A549 (cell line): ENCODE measurements around the gene INSYN1. TPM values are rescaled to one million over a fixed set of nuclear protein-coding genes. Genes with fewer than 3 reads are reported as not detected.

ENCODE experiments used
- ATAC-seq, 2 experiments: fragments of 200-7000 bp in 1 of 2; fragments of >200 bp in 1 of 2; cut with Nextera tagmentation in 1 of 2; cut with Tn5 transposase in 1 of 2; 3 replicates each; pipeline versions ENCODE4 v1.8.0 to v1.9.1; 2018 to 2020; ENCODE audit warnings: mild to moderate bottlenecking in 1 of 2, moderate library complexity in 1 of 2
- CTCF ChIA-PET: fragments of 300-600 bp; sonication (Branson Sonifier 250); formaldehyde crosslinking; extraction: SDS; loops from one replicate; lab custom pipeline; 2021; ENCODE audit warnings: antibody characterized with exemption, inconsistent platforms; lab: Yijun Ruan, JAX
- POLR2A ChIA-PET: fragments of 350-600 bp; formaldehyde crosslinking; extraction: SDS; loops from one replicate; lab custom pipeline; 2021; ENCODE audit warnings: antibody characterized with exemption, inconsistent platforms; lab: Yijun Ruan, JAX
- DNase-seq, 2 experiments: peaks; one replicate each; pipeline versions ENCODE4 v3.0.0 to v3.0.0-alpha.2; 2011 to 2016; ENCODE audit warnings: low read depth in 1 of 2, low spot score in 1 of 2
- FAIRE-seq: peaks from 2 replicates; lab custom pipeline; 2011; peaks lifted over from hg19 to GRCh38; lab: Jason Lieb, UNC
- H3K27ac ChIP-seq, 2 experiments: fragments of >200 bp; sonication (Bioruptor Twin); formaldehyde crosslinking; 3 replicates each; pipeline ENCODE4 v1.5.1; 2016 to 2017
- H3K4me1 ChIP-seq: fragments of >200 bp; sonication (Bioruptor Twin); formaldehyde crosslinking; 3 replicates; pipeline ENCODE4 v1.6.1; 2016
- H3K4me2 ChIP-seq: fragments of >200 bp; sonication (Bioruptor Twin); formaldehyde crosslinking; 3 replicates; pipeline ENCODE4 v1.6.1; 2016
- H3K4me3 ChIP-seq: fragments of >200 bp; sonication (Bioruptor Twin); formaldehyde crosslinking; 3 replicates; pipeline ENCODE4 v1.5.1; 2016
- H3K9me3 ChIP-seq: fragments of >200 bp; sonication (Bioruptor Twin); formaldehyde crosslinking; 3 replicates; pipeline ENCODE4 v1.6.1; 2016
- ATOH8 ChIP-seq: fragments of 250-450 bp; sonication (Bioruptor Pico); IDR thresholded peaks from 2 replicates; pipeline ENCODE4 v1.5.0; 2020; ENCODE audit warnings: low read depth, mild to moderate bottlenecking, moderate library complexity
- BHLHE40 ChIP-seq: IDR thresholded peaks from 2 replicates; pipeline ENCODE4 v1.6.1; 2012; ENCODE audit warnings: low read depth, low read length, inconsistent platforms
- CBX2 ChIP-seq: fragments of 200-600 bp; sonication (generic); IDR thresholded peaks from 2 replicates; pipeline ENCODE4 v1.6.1; 2016; ENCODE audit warnings: low read depth, mild to moderate bottlenecking, borderline replicate concordance
- CHD2 ChIP-seq: fragments of 150-350 bp; IDR thresholded peaks from 2 replicates; pipeline ENCODE4 v1.6.1; 2014; ENCODE audit warnings: low read length; ENCODE audit not compliant: partially characterized antibody
- CHD4 ChIP-seq: fragments of 200-600 bp; sonication (generic); IDR thresholded peaks from 2 replicates; pipeline ENCODE4 v1.6.1; 2016; ENCODE audit warnings: antibody characterized with exemption, mild to moderate bottlenecking, borderline replicate concordance
- ELK1 ChIP-seq: fragments of 150-350 bp; IDR thresholded peaks from 2 replicates; pipeline ENCODE4 v1.6.1; 2014; ENCODE audit warnings: low read depth, mild to moderate bottlenecking, low read length
- FOSB ChIP-seq: fragments of 250-450 bp; sonication (Bioruptor Pico); IDR thresholded peaks from 2 replicates; pipeline ENCODE4 v1.5.0; 2020; ENCODE audit warnings: mild to moderate bottlenecking, moderate library complexity
- FOSL2 ChIP-seq, 2 experiments: fragments of 450-650 bp in 1 of 2; fragments of >200 bp in 1 of 2; sonication (Bioruptor Twin) in 1 of 2; formaldehyde crosslinking; IDR thresholded peaks; 2 replicates each; pipeline versions ENCODE4 v1.5.0 to v1.6.1; 2016 to 2020; ENCODE audit warnings: mild to moderate bottlenecking in 1 of 2, moderate library complexity in 1 of 2
- GATA3 ChIP-seq: IDR thresholded peaks from 2 replicates; pipeline ENCODE4 v1.6.1; 2012; ENCODE audit warnings: borderline replicate concordance
- HOXA7 ChIP-seq: fragments of 250-450 bp; sonication (Bioruptor Pico); IDR thresholded peaks from 2 replicates; pipeline ENCODE4 v1.5.0; 2020; ENCODE audit warnings: mild to moderate bottlenecking, moderate library complexity
- HOXB13 ChIP-seq: fragments of 250-450 bp; sonication (Bioruptor Pico); IDR thresholded peaks from 2 replicates; pipeline ENCODE4 v1.5.0; 2020; ENCODE audit warnings: low read depth, mild to moderate bottlenecking, moderate library complexity
- HOXB5 ChIP-seq: fragments of 250-450 bp; sonication (Bioruptor Pico); IDR thresholded peaks from 2 replicates; pipeline ENCODE4 v1.5.0; 2020; ENCODE audit warnings: mild to moderate bottlenecking, moderate library complexity
- JUN ChIP-seq, 2 experiments: fragments of >200 bp; sonication (Bioruptor Twin); formaldehyde crosslinking; IDR thresholded peaks; 2 replicates in 1 of 2; 3 replicates in 1 of 2; pipeline ENCODE4 v1.6.1; 2016 to 2017
- MAZ ChIP-seq: fragments of 150-350 bp; IDR thresholded peaks from 2 replicates; pipeline ENCODE4 v1.6.1; 2014; ENCODE audit warnings: antibody characterized with exemption, low read depth, low read length, borderline replicate concordance
- MYC ChIP-seq: IDR thresholded peaks from 2 replicates; pipeline ENCODE4 v1.6.1; 2012; ENCODE audit warnings: mild to moderate bottlenecking, inconsistent platforms, low read length, improper control_type of control experiment, borderline replicate concordance
- NFE2L2 ChIP-seq: fragments of 150-350 bp; conservative IDR thresholded peaks from 2 replicates; pipeline ENCODE4 v1.6.1; 2014; ENCODE audit warnings: low read length
- NR3C1 ChIP-seq: fragments of >200 bp; sonication (Bioruptor Twin); formaldehyde crosslinking; IDR thresholded peaks from 3 replicates; pipeline ENCODE4 v1.6.1; 2017
- PBX3 ChIP-seq: IDR thresholded peaks from 2 replicates; pipeline ENCODE4 v1.6.1; 2012
- PHF8 ChIP-seq: fragments of 200-600 bp; sonication (generic); IDR thresholded peaks from 2 replicates; pipeline ENCODE4 v1.6.1; 2016; ENCODE audit warnings: low read depth, mild to moderate bottlenecking, antibody characterized with exemption, moderate library complexity, borderline replicate concordance
- POLR2A ChIP-seq: IDR thresholded peaks from 2 replicates; pipeline ENCODE4 v1.6.1; 2012; ENCODE audit warnings: mild to moderate bottlenecking, low read length
- RAD21 ChIP-seq, 2 experiments: fragments of >200 bp in 1 of 2; sonication (Bioruptor Twin) in 1 of 2; formaldehyde crosslinking in 1 of 2; IDR thresholded peaks in 1 of 2; conservative IDR thresholded peaks in 1 of 2; 2 replicates in 1 of 2; 3 replicates in 1 of 2; pipeline ENCODE4 v1.6.1; 2012 to 2018; ENCODE audit warnings: inconsistent platforms in 1 of 2
- RARB ChIP-seq: fragments of 250-450 bp; sonication (Bioruptor Pico); IDR thresholded peaks from 2 replicates; pipeline ENCODE4 v1.8.0; 2021; ENCODE audit warnings: mild to moderate bottlenecking, moderate library complexity
- RCOR1 ChIP-seq: fragments of 150-350 bp; IDR thresholded peaks from 2 replicates; pipeline ENCODE4 v1.6.1; 2014; ENCODE audit warnings: antibody characterized with exemption, low read length, low read depth
- RFX5 ChIP-seq: fragments of 450-650 bp; IDR thresholded peaks from 2 replicates; pipeline ENCODE4 v1.7.1; 2014; ENCODE audit warnings: antibody characterized with exemption, mild to moderate bottlenecking, moderate library complexity
- RNF2 ChIP-seq: fragments of 200-600 bp; sonication (generic); IDR thresholded peaks from 2 replicates; pipeline ENCODE4 v1.6.1; 2016; ENCODE audit warnings: low read depth, mild to moderate bottlenecking, antibody characterized with exemption, moderate library complexity, borderline replicate concordance
- SMC3 ChIP-seq: fragments of >200 bp; sonication (Bioruptor Twin); formaldehyde crosslinking; IDR thresholded peaks from 3 replicates; pipeline ENCODE4 v1.6.1; 2018; ENCODE audit warnings: inconsistent platforms
- SREBF2 ChIP-seq: fragments of 450-650 bp; IDR thresholded peaks from 2 replicates; pipeline ENCODE4 v1.6.1; 2014; ENCODE audit warnings: mild to moderate bottlenecking, moderate library complexity
- TFCP2L1 ChIP-seq: fragments of 250-450 bp; sonication (Bioruptor Pico); IDR thresholded peaks from 2 replicates; pipeline ENCODE4 v1.5.0; 2021; ENCODE audit warnings: mild to moderate bottlenecking
- TP53 ChIP-seq: fragments of 250-450 bp; sonication (Bioruptor Pico); IDR thresholded peaks from 2 replicates; pipeline ENCODE4 v1.5.0; 2021; ENCODE audit warnings: mild to moderate bottlenecking, moderate library complexity
- USF2 ChIP-seq: fragments of 450-650 bp; IDR thresholded peaks from 2 replicates; pipeline ENCODE4 v1.6.1; 2014; ENCODE audit warnings: antibody characterized with exemption
- ZC3H11A ChIP-seq: fragments of 450-650 bp; IDR thresholded peaks from 2 replicates; pipeline ENCODE4 v1.6.1; 2014; ENCODE audit warnings: antibody characterized with exemption, mild to moderate bottlenecking
- ZNF302 ChIP-seq: fragments of 250-450 bp; sonication (Bioruptor Pico); IDR thresholded peaks from 2 replicates; pipeline ENCODE4 v1.9.0; 2021; ENCODE audit warnings: inconsistent platforms, mild to moderate bottlenecking, moderate library complexity
- WGBS: methylation state at CpG from one replicate; pipeline ENCODE4 v1.1.6; 2017; ENCODE audit errors: missing lambda C conversion rate; 5-methylcytosine and 5-hydroxymethylcytosine counted together
- polyA plus RNA-seq, 4 experiments: library from polyadenylated mRNA; depleted of rRNA in 3 of 4; stranded (reverse); fragments of >200 nt; fragmentation: RNase III in 1 of 4; extraction: RNeasy Plus Mini Kit Qiagen cat#74134 plus additional on column Dnase treatment in 1 of 4; gene quantifications; 2 replicates in 3 of 4; 3 replicates in 1 of 4; pipeline ENCODE4 v1.2.3, GENCODE V29; 2011 to 2017

INSYN1 gene
- polyA plus RNA-seq, 2 of the 4 experiments (the other 2 are of a cell fraction), result 0.54 to 1.9 TPM

DNA sequence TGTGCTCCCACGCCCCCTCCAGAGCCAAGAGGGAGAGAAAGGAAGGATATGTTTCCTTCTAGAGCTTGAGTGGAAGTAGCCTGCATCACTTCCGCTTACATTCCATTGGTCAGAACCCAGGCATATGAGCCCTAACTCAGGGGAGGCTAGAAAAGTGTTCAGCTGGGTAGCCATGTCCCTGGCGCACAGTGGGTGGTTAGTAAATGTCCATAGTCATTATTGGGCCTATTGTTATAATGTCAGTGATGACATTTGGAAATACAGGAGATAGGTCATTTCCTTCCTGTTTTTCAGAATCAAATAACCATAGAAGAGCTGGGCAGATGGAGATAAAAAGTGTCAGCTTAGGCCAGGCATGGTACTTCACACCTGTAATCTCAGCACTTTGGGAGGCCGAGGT, 41.6 kb downstream of the INSYN1 start:
- TF ChIP-seq RAD21 (conservative IDR thresholded peaks at IDR 0.05 in 1 of 2, IDR thresholded peaks at IDR 0.05 in 1 of 2), result no peak
- no peak for TF ChIP-seq CHD2
- no peak for TF ChIP-seq MYC
- no peaks in the 10 kb centered on the region for H3K9me3 ChIP-seq
- ChIA-PET CTCF (interaction anchor here (1.1 to 1.8 kb wide), 3 partner anchors 11 to 406 kb away, joined by 4 to 7 read pairs (median 5); no protein-coding TSS in a partner anchor), POLR2A (no interaction called here)
- DNase-seq (no peak), ATAC-seq (no peak), FAIRE-seq (no peak)
- H3K4me3 ChIP-seq, result no peak overlapping the region
- H3K4me1 ChIP-seq, result no peaks in the 10 kb centered on the region
- WGBS, result 91% methylated on average over 4 of the region's 4 CpGs
- no peak overlapping the region for H3K27ac ChIP-seq
- H3K4me2 ChIP-seq, result no peak overlapping the region

DNA sequence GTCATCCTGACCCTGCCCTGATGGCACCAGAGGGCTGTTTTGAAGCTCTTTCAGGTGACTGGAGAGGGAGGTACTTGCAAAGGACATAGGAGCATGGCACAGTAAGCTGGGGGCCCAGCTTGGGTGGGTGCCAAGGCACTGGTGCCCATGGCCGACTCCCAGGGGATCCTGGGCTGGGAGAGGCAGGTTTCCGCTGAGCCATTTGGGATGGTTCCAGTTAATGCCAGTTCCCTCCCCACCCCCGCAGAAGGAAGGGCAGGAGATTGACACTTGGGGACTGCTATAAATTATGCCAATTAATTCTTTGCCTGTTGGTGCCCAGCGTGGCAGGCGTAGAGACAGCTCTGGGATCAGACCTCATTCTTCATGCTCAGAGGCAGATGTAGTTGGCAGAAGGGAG, 42.8 kb downstream of the INSYN1 start:
- no peak for ATAC-seq
- Histone ChIP-seq H3K9me3 (no peaks in the 10 kb centered on the region), H3K4me2 (no peak overlapping the region), H3K27ac (no peak overlapping the region)
- WGBS, result 87% methylated on average over 3 of the region's 5 CpGs
- CTCF ChIA-PET, result interaction anchor here (0.6 to 1.8 kb wide), 4 partner anchors 10 to 197 kb away, joined by 3 to 11 read pairs (median 4); no protein-coding TSS in a partner anchor
- TF ChIP-seq NR3C1, result no peak
- TF ChIP-seq CBX2, result no peak
- no peak for TF ChIP-seq GATA3
- no peak for TF ChIP-seq RARB (CRISPR knock-in tag)
- TF ChIP-seq TFCP2L1 (CRISPR knock-in tag), result no peak
- no peak for TF ChIP-seq BHLHE40
- TF ChIP-seq NFE2L2, result no peak
- TF ChIP-seq MYC, result no peak
- TF ChIP-seq HOXA7 (CRISPR knock-in tag), result no peak
- no peak for TF ChIP-seq USF2
- TF ChIP-seq PHF8, result no peak
- TF ChIP-seq RCOR1, result no peak
- no peak for TF ChIP-seq TP53 (CRISPR knock-in tag)
- no peak for TF ChIP-seq ZC3H11A
- TF ChIP-seq FOSL2 (IDR thresholded peaks at IDR 0.05), result no peak
- TF ChIP-seq FOSL2 (CRISPR knock-in tag; IDR thresholded peaks at IDR 0.05), result no peak
- TF ChIP-seq RFX5, result no peak
- TF ChIP-seq PBX3, result no peak
- TF ChIP-seq HOXB5 (CRISPR knock-in tag), result no peak
- TF ChIP-seq, all 56 proteins: peak for 0
- DNase-seq (no peak), FAIRE-seq (no peak)
- Histone ChIP-seq H3K4me3 (no peak overlapping the region), H3K4me1 (no peaks in the 10 kb centered on the region)
- POLR2A ChIA-PET, result no interaction called here

DNA sequence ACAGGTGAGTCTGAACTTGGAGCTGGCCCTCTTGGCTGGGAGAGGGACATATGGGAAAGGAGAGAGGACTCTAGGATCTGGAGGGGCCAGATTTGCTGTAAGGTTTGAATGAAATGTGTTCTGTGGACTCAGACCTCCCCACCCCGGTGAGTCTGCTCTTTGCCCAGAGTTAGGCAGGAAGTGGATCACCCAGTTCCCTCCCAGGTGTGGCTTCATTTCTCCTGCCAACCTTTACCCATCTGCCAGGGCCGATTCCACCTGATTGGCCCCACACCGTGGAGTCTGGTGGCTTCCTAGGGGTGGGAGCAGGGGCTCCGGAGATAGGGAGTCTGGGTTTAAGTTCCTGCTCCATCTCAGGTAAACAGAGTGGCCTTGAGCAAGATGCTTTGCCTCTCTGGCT, 43.5 kb downstream of the INSYN1 start:
- TF ChIP-seq CHD4 (no peak), POLR2A (no peak), BHLHE40 (no peak), NR3C1 (no peak), ZNF302 (no peak), FOSL2 (IDR thresholded peaks at IDR 0.05) (no peak), FOSL2 (CRISPR knock-in tag; IDR thresholded peaks at IDR 0.05) (no peak), SMC3 (no peak), RCOR1 (no peak), HOXB5 (CRISPR knock-in tag) (no peak), RAD21 (conservative IDR thresholded peaks at IDR 0.05 in 1 of 2, IDR thresholded peaks at IDR 0.05 in 1 of 2) (no peak), JUN (IDR thresholded peaks at IDR 0.05) (no peak), ATOH8 (CRISPR knock-in tag) (no peak), HOXB13 (CRISPR knock-in tag) (no peak), FOSB (no peak), RNF2 (no peak), MAZ (no peak), SREBF2 (no peak), NFE2L2 (no peak), ELK1 (no peak)
- no peak for DNase-seq
- no peak overlapping the region for H3K4me3 ChIP-seq
- WGBS, result 82% methylated on average over 4 of the region's 4 CpGs
- FAIRE-seq, result no peak
- no peaks in the 10 kb centered on the region for H3K9me3 ChIP-seq
- no peak overlapping the region for H3K27ac ChIP-seq
- no peaks in the 10 kb centered on the region for H3K4me1 ChIP-seq
- ChIA-PET POLR2A (no interaction called here), CTCF (interaction anchor here (0.5 to 1.8 kb wide), 4 partner anchors 9 to 198 kb away, joined by 3 to 11 read pairs (median 4); no protein-coding TSS in a partner anchor)
- no peak for ATAC-seq
- H3K4me2 ChIP-seq, result no peak overlapping the region
